GM23338 (cell line): ENCODE data around the gene FCN2. TPM values are rescaled to one million over a fixed set of nuclear protein-coding genes. Genes with fewer than 3 reads are reported as not detected.

ENCODE experiments used
- ATAC-seq: fragments of 200-7000 bp; cut with Tn5 transposase; 3 replicates; pipeline ENCODE4 v1.9.1; 2020
- DNase-seq: peaks from one replicate; pipeline ENCODE4 v3.0.0-alpha.2; 2015; ENCODE audit warnings: low spot score
- H2AFZ ChIP-seq: fragments of 200-600 bp; sonication (generic); 2 replicates; pipeline ENCODE4 v1.8.0; 2016; ENCODE audit warnings: antibody characterized with exemption, mild to moderate bottlenecking, moderate library complexity
- H3F3A ChIP-seq: fragments of 200-600 bp; sonication (generic); replicated peaks from 2 replicates; pipeline ENCODE4 v1.8.0; 2017; ENCODE audit warnings: antibody characterized with exemption, mixed run types, low read depth
- H3K27ac ChIP-seq: fragments of 200-600 bp; sonication (generic); 2 replicates; pipeline ENCODE4 v1.6.1; 2016; ENCODE audit warnings: low read depth
- H3K27me3 ChIP-seq: fragments of 200-600 bp; sonication (generic); 2 replicates; pipeline ENCODE4 v1.8.0; 2016; ENCODE audit warnings: mild to moderate bottlenecking, mixed run types, moderate library complexity; ENCODE audit not compliant: insufficient read depth
- H3K36me3 ChIP-seq: fragments of 200-600 bp; sonication (generic); 2 replicates; pipeline ENCODE4 v1.8.0; 2016; ENCODE audit warnings: mild to moderate bottlenecking; ENCODE audit not compliant: insufficient read depth
- H3K4me1 ChIP-seq: fragments of 200-600 bp; sonication (generic); 2 replicates; pipeline ENCODE4 v1.8.0; 2016; ENCODE audit warnings: mild to moderate bottlenecking, moderate library complexity; ENCODE audit not compliant: insufficient read depth
- H3K4me2 ChIP-seq: fragments of 200-600 bp; sonication (generic); 2 replicates; pipeline ENCODE4 v1.7.1; 2017; ENCODE audit warnings: mixed run types
- H3K4me3 ChIP-seq: fragments of 200-600 bp; sonication (generic); 2 replicates; pipeline ENCODE4 v1.6.1; 2016; ENCODE audit warnings: mixed run types
- H3K79me2 ChIP-seq: fragments of 200-600 bp; sonication (generic); replicated peaks from 2 replicates; pipeline ENCODE4 v1.8.0; 2017; ENCODE audit warnings: mild to moderate bottlenecking; ENCODE audit not compliant: insufficient read depth
- H3K9me2 ChIP-seq: fragments of 200-600 bp; sonication (generic); 2 replicates; pipeline ENCODE4 v1.8.0; 2017; ENCODE audit not compliant: insufficient read depth
- H4K20me1 ChIP-seq: fragments of 200-600 bp; sonication (generic); replicated peaks from 2 replicates; pipeline ENCODE4 v1.8.0; 2017; ENCODE audit warnings: mild to moderate bottlenecking; ENCODE audit not compliant: insufficient read depth
- H3K27ac Mint-ChIP-seq: 2 replicates; pipeline ENCODE4 v1.8.0; 2020; ENCODE audit warnings: inconsistent platforms, mild to moderate bottlenecking, moderate library complexity, mixed read lengths
- H3K27me3 Mint-ChIP-seq: 3 replicates; pipeline ENCODE4 v1.8.0; 2022; ENCODE audit warnings: low read depth, mild to moderate bottlenecking, moderate library complexity, mixed read lengths, inconsistent platforms; ENCODE audit not compliant: insufficient read depth, poor library complexity
- H3K36me3 Mint-ChIP-seq: 3 replicates; pipeline ENCODE4 v1.8.0; 2021; ENCODE audit warnings: low read depth, mild to moderate bottlenecking, inconsistent platforms, moderate library complexity, mixed read lengths
- H3K4me1 Mint-ChIP-seq: 3 replicates; pipeline ENCODE4 v1.8.0; 2020; ENCODE audit warnings: mild to moderate bottlenecking, inconsistent platforms, mixed read lengths
- H3K4me3 Mint-ChIP-seq: 3 replicates; pipeline ENCODE4 v1.8.0; 2021; ENCODE audit warnings: moderate library complexity, mild to moderate bottlenecking, inconsistent platforms, mixed read lengths
- H3K9me3 Mint-ChIP-seq: 3 replicates; pipeline ENCODE4 v1.8.0; 2020; ENCODE audit warnings: moderate library complexity, mild to moderate bottlenecking, inconsistent platforms, mixed read lengths
- CREB1 ChIP-seq: fragments of 250-450 bp; sonication (Bioruptor Pico); IDR thresholded peaks from 2 replicates; pipeline ENCODE4 v1.5.0; 2020; ENCODE audit warnings: low read depth, mild to moderate bottlenecking, moderate library complexity
- EZH2phosphoT487 ChIP-seq: fragments of 200-600 bp; sonication (generic); IDR thresholded peaks from one replicate; pipeline ENCODE4 v1.8.1; 2018; ENCODE audit warnings: antibody characterized with exemption; ENCODE audit not compliant: unreplicated experiment
- NANOG ChIP-seq: IDR thresholded peaks from 2 replicates; pipeline ENCODE4 v1.6.1; 2016; ENCODE audit warnings: antibody characterized with exemption, borderline replicate concordance
- STAT1 ChIP-seq: IDR thresholded peaks from one replicate; pipeline ENCODE4 v1.6.1; 2016; ENCODE audit warnings: antibody characterized with exemption; ENCODE audit not compliant: unreplicated experiment
- ZNF331 ChIP-seq: fragments of 250-450 bp; sonication (Bioruptor Pico); IDR thresholded peaks from 2 replicates; pipeline ENCODE4 v1.5.0; 2020; ENCODE audit warnings: low read depth, mild to moderate bottlenecking, moderate library complexity
- polyA plus RNA-seq: library from polyadenylated mRNA; unstranded; fragments of >200 nt; fragmentation: Nextera tagmentation; extraction: Ambion mirVana; gene quantifications from 2 replicates; pipeline ENCODE4 v1.2.1, GENCODE V29; 2016
- total RNA-seq: library from RNA; depleted of rRNA; stranded (reverse); fragments of >200 nt; shearing (Covaris generic); gene quantifications from 2 replicates; pipeline ENCODE4 v1.2.3, GENCODE V29; 2014
- TF ChIP-seq, protein P1 (sequence below): IDR thresholded peaks from one replicate; pipeline ENCODE4 v1.6.1; 2018; ENCODE audit warnings: antibody characterized with exemption; ENCODE audit not compliant: unreplicated experiment
- TF ChIP-seq, protein P2 (sequence below): fragments of 250-450 bp; sonication (Bioruptor Pico); IDR thresholded peaks from 2 replicates; pipeline ENCODE4 v1.5.0; 2020; ENCODE audit warnings: mild to moderate bottlenecking, moderate library complexity
- TF ChIP-seq, protein P3 (sequence below), 2 experiments: fragments of 200-600 bp in 1 of 2; sonication (generic) in 1 of 2; conservative IDR thresholded peaks; 2 replicates each; pipeline versions ENCODE4 v1.5.1 to v1.6.1; 2016 to 2017; ENCODE audit warnings: antibody characterized with exemption in 2 of 2, low read depth in 2 of 2, mild to moderate bottlenecking in 2 of 2, moderate library complexity in 1 of 2

FCN2 gene
- total and polyA plus RNA-seq, 2 experiments from 2014 or later: not detected

DNA sequence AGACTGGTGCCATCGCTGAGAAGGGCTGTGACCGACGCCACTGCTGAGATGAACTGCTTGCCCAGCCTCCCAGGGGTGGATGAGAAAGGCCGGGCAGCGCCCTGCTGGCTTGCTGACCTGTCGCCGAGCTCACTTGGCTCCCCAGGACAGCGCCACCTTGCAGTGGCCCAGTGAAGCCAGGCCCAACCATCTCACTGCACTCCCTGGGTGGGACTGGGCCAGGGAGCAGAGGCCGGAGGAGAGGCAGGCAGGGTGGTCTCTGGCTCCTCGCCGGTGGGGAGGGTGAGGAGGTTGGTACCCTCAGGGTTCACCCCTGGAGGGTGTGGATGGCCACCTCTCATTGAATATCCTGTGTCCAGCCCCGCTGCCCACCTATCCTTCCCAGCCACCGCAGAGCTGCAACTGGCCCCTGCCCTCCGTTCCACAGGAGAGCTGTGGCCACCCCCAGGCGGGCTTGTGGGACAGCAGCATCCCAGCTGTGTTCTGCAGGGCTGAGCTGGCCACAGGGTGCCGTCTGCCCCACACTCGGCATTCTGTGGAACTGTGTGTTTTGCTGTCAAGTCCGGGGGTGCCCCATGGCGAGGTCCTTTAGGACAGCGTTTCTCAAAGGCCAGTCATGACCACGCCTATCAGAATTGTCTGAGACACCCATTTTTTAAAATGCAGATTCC lies 41.0 kb upstream of the FCN2 start:
- H3F3A ChIP-seq: no peaks in the 10 kb centered on the region
- H3K79me2 ChIP-seq: no peaks in the 10 kb centered on the region
- H3K27me3 ChIP-seq: no peaks in the 10 kb centered on the region
- H2AFZ ChIP-seq: no peak overlapping the region
- Mint-ChIP-seq H3K27ac (no peak overlapping the region; the same call in 1 of the 2 replicates), H3K9me3 (no peaks in the 10 kb centered on the region), H3K4me3 (no peak overlapping the region), H3K36me3 (no peaks in the 10 kb centered on the region), H3K27me3 (peaks cover 8% of the 10 kb centered on the region), H3K4me1 (no peaks in the 10 kb centered on the region)
- ATAC-seq: peak; percentile 84
- H3K4me2 ChIP-seq: no peak overlapping the region
- DNase-seq: peak; percentile 52
- no peak overlapping the region for H3K4me3 ChIP-seq
- H3K36me3 ChIP-seq: no peaks in the 10 kb centered on the region
- H3K9me2 ChIP-seq: no peaks in the 10 kb centered on the region
- no peak overlapping the region for H3K27ac ChIP-seq
- TF ChIP-seq, protein P1, sequence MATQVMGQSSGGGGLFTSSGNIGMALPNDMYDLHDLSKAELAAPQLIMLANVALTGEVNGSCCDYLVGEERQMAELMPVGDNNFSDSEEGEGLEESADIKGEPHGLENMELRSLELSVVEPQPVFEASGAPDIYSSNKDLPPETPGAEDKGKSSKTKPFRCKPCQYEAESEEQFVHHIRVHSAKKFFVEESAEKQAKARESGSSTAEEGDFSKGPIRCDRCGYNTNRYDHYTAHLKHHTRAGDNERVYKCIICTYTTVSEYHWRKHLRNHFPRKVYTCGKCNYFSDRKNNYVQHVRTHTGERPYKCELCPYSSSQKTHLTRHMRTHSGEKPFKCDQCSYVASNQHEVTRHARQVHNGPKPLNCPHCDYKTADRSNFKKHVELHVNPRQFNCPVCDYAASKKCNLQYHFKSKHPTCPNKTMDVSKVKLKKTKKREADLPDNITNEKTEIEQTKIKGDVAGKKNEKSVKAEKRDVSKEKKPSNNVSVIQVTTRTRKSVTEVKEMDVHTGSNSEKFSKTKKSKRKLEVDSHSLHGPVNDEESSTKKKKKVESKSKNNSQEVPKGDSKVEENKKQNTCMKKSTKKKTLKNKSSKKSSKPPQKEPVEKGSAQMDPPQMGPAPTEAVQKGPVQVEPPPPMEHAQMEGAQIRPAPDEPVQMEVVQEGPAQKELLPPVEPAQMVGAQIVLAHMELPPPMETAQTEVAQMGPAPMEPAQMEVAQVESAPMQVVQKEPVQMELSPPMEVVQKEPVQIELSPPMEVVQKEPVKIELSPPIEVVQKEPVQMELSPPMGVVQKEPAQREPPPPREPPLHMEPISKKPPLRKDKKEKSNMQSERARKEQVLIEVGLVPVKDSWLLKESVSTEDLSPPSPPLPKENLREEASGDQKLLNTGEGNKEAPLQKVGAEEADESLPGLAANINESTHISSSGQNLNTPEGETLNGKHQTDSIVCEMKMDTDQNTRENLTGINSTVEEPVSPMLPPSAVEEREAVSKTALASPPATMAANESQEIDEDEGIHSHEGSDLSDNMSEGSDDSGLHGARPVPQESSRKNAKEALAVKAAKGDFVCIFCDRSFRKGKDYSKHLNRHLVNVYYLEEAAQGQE: no peak
- TF ChIP-seq CREB1 (CRISPR knock-in tag) (no peak), EZH2phosphoT487 (no peak), ZNF331 (CRISPR knock-in tag) (no peak), NANOG (no peak), STAT1 (no peak)
- TF ChIP-seq, protein P2, sequence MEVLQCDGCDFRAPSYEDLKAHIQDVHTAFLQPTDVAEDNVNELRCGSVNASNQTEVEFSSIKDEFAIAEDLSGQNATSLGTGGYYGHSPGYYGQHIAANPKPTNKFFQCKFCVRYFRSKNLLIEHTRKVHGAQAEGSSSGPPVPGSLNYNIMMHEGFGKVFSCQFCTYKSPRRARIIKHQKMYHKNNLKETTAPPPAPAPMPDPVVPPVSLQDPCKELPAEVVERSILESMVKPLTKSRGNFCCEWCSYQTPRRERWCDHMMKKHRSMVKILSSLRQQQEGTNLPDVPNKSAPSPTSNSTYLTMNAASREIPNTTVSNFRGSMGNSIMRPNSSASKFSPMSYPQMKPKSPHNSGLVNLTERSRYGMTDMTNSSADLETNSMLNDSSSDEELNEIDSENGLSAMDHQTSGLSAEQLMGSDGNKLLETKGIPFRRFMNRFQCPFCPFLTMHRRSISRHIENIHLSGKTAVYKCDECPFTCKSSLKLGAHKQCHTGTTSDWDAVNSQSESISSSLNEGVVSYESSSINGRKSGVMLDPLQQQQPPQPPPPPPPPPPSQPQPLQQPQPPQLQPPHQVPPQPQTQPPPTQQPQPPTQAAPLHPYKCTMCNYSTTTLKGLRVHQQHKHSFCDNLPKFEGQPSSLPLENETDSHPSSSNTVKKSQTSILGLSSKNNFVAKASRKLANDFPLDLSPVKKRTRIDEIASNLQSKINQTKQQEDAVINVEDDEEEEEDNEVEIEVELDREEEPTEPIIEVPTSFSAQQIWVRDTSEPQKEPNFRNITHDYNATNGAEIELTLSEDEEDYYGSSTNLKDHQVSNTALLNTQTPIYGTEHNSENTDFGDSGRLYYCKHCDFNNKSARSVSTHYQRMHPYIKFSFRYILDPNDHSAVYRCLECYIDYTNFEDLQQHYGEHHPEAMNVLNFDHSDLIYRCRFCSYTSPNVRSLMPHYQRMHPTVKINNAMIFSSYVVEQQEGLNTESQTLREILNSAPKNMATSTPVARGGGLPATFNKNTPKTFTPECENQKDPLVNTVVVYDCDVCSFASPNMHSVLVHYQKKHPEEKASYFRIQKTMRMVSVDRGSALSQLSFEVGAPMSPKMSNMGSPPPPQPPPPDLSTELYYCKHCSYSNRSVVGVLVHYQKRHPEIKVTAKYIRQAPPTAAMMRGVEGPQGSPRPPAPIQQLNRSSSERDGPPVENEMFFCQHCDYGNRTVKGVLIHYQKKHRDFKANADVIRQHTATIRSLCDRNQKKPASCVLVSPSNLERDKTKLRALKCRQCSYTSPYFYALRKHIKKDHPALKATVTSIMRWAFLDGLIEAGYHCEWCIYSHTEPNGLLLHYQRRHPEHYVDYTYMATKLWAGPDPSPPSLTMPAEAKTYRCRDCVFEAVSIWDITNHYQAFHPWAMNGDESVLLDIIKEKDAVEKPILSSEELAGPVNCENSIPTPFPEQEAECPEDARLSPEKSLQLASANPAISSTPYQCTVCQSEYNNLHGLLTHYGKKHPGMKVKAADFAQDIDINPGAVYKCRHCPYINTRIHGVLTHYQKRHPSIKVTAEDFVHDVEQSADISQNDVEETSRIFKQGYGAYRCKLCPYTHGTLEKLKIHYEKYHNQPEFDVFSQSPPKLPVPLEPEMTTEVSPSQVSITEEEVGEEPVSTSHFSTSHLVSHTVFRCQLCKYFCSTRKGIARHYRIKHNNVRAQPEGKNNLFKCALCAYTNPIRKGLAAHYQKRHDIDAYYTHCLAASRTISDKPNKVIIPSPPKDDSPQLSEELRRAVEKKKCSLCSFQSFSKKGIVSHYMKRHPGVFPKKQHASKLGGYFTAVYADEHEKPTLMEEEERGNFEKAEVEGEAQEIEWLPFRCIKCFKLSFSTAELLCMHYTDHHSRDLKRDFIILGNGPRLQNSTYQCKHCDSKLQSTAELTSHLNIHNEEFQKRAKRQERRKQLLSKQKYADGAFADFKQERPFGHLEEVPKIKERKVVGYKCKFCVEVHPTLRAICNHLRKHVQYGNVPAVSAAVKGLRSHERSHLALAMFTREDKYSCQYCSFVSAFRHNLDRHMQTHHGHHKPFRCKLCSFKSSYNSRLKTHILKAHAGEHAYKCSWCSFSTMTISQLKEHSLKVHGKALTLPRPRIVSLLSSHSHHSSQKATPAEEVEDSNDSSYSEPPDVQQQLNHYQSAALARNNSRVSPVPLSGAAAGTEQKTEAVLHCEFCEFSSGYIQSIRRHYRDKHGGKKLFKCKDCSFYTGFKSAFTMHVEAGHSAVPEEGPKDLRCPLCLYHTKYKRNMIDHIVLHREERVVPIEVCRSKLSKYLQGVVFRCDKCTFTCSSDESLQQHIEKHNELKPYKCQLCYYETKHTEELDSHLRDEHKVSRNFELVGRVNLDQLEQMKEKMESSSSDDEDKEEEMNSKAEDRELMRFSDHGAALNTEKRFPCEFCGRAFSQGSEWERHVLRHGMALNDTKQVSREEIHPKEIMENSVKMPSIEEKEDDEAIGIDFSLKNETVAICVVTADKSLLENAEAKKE (CRISPR knock-in tag): no peak
- TF ChIP-seq, protein P3, sequence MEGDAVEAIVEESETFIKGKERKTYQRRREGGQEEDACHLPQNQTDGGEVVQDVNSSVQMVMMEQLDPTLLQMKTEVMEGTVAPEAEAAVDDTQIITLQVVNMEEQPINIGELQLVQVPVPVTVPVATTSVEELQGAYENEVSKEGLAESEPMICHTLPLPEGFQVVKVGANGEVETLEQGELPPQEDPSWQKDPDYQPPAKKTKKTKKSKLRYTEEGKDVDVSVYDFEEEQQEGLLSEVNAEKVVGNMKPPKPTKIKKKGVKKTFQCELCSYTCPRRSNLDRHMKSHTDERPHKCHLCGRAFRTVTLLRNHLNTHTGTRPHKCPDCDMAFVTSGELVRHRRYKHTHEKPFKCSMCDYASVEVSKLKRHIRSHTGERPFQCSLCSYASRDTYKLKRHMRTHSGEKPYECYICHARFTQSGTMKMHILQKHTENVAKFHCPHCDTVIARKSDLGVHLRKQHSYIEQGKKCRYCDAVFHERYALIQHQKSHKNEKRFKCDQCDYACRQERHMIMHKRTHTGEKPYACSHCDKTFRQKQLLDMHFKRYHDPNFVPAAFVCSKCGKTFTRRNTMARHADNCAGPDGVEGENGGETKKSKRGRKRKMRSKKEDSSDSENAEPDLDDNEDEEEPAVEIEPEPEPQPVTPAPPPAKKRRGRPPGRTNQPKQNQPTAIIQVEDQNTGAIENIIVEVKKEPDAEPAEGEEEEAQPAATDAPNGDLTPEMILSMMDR (conservative IDR thresholded peaks at IDR 0.05; ENCODE audit: low read depth in 2 of 2): peak; percentile 36 to 70
- no peaks in the 10 kb centered on the region for H4K20me1 ChIP-seq
- no peaks in the 10 kb centered on the region for H3K4me1 ChIP-seq
